GM19372 (cell line): ENCODE measurements around the gene PKN2.

Source experiments
- ATAC-seq: cut with Tn5 transposase; IDR thresholded peaks from one replicate; pipeline ENCODE4 v1.9.1; 2021; ENCODE audit warnings: mild to moderate bottlenecking, low read depth, moderate library complexity; ENCODE audit not compliant: unreplicated experiment

Gene PKN2

GRCh38 chr1:88730995-88731394 lies 46.9 kb downstream of the PKN2 start:
- ATAC-seq: no peak

GRCh38 chr1:88731475-88732269 lies 47.6 kb downstream of the PKN2 start:
- no peak for ATAC-seq

GRCh38 chr1:88735382-88735781 lies 51.3 kb downstream of the PKN2 start:
- no peak for ATAC-seq

GRCh38 chr1:88735909-88736308 lies 51.8 kb downstream of the PKN2 start:
- no peak for ATAC-seq

- no peak for ATAC-seq
Observed at GRCh38 chr1:88736633-88737248, 52.7 kb downstream of the PKN2 start.

- ATAC-seq: no peak
Observed at GRCh38 chr1:88737338-88737927, 53.4 kb downstream of the PKN2 start.

GRCh38 chr1:88740784-88741183 lies 56.7 kb downstream of the PKN2 start:
- no peak for ATAC-seq

GRCh38 chr1:88741413-88741812 lies 57.3 kb downstream of the PKN2 start:
- ATAC-seq: no peak

- ATAC-seq: no peak
Observed at GRCh38 chr1:88742531-88742930, 58.5 kb downstream of the PKN2 start.

GRCh38 chr1:88744142-88744541 lies 60.1 kb downstream of the PKN2 start:
- ATAC-seq: no peak

- ATAC-seq: no peak
Observed at GRCh38 chr1:88746916-88747315, 62.8 kb downstream of the PKN2 start.

GRCh38 chr1:88751714-88752113 lies 67.6 kb downstream of the PKN2 start:
- ATAC-seq: no peak

- ATAC-seq: no peak
Observed at GRCh38 chr1:88753506-88753905, 69.4 kb downstream of the PKN2 start.

- no peak for ATAC-seq
Observed at GRCh38 chr1:88763649-88764406, 79.8 kb downstream of the PKN2 start.

GRCh38 chr1:88768187-88768586 lies 84.1 kb downstream of the PKN2 start:
- ATAC-seq: no peak

GRCh38 chr1:88768816-88769215 lies 84.7 kb downstream of the PKN2 start:
- ATAC-seq: no peak

GRCh38 chr1:88773540-88774150 lies 89.6 kb downstream of the PKN2 start:
- no peak for ATAC-seq

GRCh38 chr1:88774151-88774556 lies 90.1 kb downstream of the PKN2 start:
- no peak for ATAC-seq

- no peak for ATAC-seq
Observed at GRCh38 chr1:88777604-88778149, 93.6 kb downstream of the PKN2 start.

GRCh38 chr1:88779880-88780279 lies 95.8 kb downstream of the PKN2 start:
- ATAC-seq: no peak
